ENCODE measurements around the gene EXOC2. TPM values are rescaled to one million over a fixed set of nuclear protein-coding genes. Genes with fewer than 3 reads are reported as not detected.
A peak's percentile ranks its signal among the peaks of the same experiment; 100 is the strongest.

EXOC2 gene, protein sequence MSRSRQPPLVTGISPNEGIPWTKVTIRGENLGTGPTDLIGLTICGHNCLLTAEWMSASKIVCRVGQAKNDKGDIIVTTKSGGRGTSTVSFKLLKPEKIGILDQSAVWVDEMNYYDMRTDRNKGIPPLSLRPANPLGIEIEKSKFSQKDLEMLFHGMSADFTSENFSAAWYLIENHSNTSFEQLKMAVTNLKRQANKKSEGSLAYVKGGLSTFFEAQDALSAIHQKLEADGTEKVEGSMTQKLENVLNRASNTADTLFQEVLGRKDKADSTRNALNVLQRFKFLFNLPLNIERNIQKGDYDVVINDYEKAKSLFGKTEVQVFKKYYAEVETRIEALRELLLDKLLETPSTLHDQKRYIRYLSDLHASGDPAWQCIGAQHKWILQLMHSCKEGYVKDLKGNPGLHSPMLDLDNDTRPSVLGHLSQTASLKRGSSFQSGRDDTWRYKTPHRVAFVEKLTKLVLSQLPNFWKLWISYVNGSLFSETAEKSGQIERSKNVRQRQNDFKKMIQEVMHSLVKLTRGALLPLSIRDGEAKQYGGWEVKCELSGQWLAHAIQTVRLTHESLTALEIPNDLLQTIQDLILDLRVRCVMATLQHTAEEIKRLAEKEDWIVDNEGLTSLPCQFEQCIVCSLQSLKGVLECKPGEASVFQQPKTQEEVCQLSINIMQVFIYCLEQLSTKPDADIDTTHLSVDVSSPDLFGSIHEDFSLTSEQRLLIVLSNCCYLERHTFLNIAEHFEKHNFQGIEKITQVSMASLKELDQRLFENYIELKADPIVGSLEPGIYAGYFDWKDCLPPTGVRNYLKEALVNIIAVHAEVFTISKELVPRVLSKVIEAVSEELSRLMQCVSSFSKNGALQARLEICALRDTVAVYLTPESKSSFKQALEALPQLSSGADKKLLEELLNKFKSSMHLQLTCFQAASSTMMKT
- total RNA-seq, result 13.3 TPM
- long read RNA-seq, full-length matches to known transcripts, result 15 of 24 reads
- long read RNA-seq, partial matches to known transcripts, result 2 of 24 reads
- long read RNA-seq, other reads (novel, unspliced or antisense), result 7 of 24 reads

DNA sequence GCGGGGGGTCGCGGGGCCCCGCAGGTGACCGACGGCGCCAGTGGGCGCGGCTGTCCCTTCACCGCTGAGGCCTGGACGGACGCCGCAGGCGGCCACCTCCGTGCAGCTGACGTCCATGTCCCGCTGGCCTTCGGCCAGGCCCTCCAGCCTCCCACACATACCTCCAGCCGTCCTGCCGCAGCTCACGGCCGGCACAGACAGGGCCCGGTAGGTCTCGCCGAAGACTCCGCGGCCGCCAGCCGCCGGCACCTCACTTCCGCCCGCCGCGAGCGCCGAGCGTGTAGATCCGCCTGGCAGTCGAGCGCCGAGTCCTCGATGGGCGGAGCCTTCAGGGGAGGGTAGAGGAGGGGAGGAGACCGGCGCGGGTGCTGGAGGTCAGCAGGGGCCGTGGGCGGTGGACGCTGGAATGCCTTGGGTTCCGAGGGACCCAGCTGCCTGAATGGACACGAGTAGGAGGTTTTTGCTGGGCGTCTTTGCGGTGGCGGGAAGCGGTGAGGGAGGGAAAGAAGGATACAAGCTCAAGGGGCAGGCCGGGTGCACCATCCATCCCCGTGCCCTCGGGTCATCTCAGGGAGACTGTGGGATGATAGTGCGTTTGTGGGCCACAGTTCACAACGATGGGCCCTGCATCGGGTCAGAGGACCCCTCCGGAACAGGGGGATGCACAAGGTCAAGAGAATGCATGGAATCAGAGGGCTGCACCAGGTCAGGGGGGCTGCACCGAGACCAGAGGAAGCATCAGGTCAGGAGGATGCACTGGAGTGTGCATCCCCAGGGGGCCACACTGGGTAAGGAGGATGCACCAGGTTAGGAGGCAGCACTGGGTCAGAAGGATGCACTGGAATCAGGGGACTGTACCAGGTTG is at the start of gene EXOC2:
EXOC2 (minus strand) TSS at position 282 of the 865 bp plus-strand sequence. CDS start 55,321 bp downstream, outside the sequence.
- peak; percentile 95 for ATAC-seq
- intact Hi-C loops (cut with DNase I), result no loop called here

DNA sequence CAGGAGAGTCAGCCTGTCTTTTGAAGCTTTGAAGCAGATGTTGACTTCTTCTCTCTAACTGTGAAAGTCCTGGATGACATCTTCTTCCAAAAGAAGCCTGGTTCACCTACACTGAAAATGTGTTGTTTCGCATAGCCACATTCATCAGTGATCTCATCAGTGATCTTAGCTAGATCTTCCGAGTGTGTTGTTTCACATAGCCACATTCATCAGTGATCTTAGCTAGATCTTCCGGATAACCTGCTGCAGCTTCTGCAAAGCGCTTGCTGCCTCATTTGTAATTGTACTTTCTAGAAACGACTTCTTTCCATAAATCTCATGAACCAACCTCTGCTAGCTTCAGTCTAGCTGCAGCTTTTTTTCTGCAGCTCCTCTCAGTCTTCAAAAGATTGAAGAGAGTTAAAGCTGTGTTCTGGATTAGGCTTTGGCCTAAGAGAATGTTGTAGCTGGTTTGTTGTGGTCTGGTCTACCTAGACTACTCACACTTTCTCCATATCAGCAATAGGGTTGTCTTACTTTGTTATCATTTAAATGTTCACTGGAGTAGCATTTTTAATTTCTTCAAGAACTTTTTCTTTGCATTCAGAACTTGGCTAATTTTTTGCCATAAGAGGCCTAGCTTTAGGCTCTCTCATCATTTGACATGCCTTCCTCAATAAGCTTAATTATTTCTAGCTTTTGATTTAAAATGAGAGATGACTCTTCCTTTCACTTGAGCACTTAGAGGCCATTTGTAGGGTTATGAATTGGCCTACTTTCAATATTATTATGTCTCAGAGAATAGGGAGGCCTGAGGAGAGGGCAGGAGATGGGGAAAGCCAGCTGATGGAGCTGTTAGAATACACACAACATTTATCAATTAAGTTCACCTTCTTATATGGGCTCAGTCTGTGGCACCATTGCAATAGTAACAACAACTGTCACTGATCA is 48.7 kb upstream of the EXOC2 start:
- ATAC-seq, result no peak
- no peak for DNase-seq (ENCODE audit: missing footprints)
- intact Hi-C loops (cut with DNase I), result no loop called here

More for the DNA sequence above, at the start of gene EXOC2:
- peak; percentile 94 for DNase-seq (ENCODE audit: missing footprints)

DNA sequence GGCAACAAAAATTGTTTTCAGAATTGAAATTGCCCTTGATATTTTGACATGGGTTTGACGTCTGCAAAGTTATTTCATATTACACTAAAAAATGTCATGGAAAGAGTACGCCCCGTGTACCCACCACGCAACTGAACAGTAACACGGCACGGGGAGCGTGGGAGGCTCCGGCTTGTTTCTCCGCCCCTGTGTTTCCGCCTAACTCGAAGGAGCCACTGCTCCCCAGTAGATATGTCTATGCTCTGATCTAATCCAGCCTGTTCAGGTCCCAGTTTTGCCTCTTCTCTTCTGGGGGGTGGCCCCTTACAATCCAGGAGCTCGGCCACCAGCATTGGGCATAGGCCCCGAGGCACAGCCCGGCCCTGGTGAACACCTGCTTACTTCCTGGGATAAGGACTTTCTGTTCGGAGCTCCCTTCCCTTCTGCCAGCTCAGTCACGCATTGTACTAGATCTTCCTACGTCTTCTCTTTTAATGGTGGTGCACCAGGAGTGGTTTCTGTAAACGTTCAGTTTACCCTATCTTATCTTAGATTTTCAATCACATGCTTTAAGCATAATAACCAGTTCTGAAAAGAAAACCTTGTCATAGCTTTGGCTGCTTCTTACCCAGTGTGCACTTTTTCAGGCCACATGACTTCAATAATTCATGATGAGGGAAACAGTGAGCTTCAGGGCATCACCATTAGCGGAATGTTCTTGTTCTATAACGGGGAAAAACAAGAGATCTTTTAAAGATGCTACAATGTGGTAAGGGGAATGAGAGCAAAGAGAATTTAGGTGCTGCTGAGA is 43.9 kb upstream of the EXOC2 start:
- intact Hi-C loops (cut with DNase I), result no loop called here
- ATAC-seq, result no peak

DNA sequence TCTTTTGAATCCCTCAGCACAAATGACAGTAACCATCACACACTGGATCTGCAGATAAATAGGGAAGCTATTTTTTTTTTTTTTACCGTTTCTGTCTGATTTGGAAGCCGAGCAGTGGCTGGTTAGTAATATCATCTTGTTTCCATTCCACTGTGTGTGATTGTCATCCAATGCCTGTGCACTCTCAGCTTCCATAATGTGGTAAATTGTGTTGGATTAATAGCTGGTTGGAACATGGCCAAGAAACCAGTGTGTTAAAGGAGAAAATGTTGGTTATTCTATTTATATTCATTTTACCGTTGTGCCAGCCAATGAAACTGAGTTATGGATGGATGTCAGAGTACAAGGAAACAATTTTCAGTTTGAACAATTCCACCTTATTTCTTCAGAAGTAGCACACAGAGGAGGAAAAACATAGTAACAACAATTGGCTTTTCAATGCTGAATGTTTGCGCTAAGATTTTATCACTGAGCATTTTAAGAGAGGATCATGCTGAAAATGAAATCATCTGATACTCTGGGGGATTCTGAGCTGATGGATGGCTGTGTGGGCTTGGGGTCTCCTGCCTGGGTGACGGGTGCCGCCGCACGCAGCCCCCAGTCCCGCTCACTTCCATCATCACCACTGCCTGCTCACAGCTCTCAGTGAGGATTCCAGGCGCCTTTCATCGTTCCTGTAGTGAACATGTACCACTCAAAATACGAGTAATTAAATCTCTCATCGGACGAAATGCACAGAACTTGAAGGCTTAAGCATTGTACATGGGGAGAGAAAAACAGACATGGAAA is 40.7 kb upstream of the EXOC2 start:
- intact Hi-C loops (cut with DNase I), result no loop called here
- ATAC-seq, result no peak
- DNase-seq (ENCODE audit: missing footprints), result no peak

More for the DNA sequence above, 43.9 kb upstream of the EXOC2 start:
- no peak for DNase-seq (ENCODE audit: missing footprints)

DNA sequence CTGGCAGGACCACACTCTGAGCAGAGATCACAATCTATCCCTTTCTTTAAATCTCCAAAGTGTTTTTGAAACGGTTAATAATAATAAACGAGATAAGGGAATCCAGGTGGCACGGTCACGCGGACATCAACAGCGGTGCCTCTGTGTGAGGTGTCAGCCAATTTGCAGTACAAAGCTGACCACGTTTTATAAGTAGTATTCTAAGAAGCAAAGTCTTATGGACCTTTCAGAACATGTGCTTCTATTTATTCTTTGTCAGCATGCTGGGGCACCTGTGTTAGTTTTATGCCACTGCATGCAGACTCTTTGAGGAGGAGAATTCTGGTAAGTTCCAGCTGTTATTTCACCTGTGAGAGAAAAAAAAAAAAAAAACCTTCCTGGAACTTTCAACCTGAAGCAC is 39.0 kb upstream of the EXOC2 start:
- DNase-seq (ENCODE audit: missing footprints) (no peak), ATAC-seq (no peak)
- intact Hi-C loops (cut with DNase I), result no loop called here

DNA sequence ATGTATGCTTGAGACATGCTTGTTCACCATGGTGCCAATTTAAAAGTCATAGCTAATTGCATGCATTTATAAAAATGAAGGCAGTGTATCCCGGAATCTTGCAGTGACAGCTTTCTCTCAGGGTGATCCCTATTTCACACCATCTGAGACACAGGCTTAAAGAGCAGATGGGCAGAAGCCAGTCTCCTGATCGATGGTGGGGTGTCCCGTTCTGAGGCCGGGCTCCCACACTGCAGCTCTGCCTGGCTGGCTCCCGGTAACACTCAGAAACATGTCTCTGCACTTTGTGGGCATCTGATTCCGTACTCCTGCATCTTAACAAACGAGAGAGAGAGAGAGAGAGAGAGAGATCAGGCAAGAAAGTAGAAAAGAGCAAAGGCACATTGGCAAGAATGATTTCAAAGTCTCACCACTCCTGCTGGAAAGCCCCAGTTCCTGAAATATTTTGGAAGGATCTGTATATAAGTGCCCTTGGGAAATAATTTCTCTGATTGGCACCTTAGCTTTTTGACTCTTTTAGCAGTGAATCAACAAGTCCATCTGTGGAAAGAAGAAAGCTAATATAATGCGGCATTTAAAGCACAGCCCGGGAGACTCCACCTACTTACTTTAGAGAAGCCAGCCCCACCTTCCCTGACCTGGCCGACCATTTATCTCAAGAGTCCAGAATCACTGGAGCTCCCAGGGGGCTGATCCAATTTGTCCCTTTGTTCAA is 36.8 kb upstream of the EXOC2 start:
- ATAC-seq (no peak), DNase-seq (ENCODE audit: missing footprints) (no peak)
- intact Hi-C loops (cut with DNase I), result loop anchor here (10.0 kb wide), 1 partner anchor 655 kb away; the partner anchor contains the start of gene FOXF2

DNA sequence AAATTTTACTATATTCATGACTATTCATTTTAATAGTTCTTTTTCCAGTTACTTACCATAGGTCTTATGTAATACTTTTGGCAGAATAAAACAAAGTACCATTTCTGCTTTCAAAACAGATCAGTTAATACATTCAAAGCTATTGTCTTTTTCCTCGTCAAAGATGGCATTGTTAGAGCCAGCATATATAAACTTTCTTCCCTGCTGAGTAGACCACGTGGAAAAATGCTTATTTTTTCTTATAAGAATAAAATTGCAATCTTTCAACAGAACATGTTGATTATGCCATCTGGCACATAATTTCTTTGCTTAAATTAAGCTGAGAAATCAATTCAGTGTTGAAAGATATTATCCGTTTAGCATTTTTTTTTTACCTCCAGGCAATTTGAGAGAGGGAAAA is 34.9 kb upstream of the EXOC2 start:
- DNase-seq (ENCODE audit: missing footprints) (no peak), ATAC-seq (no peak)
- intact Hi-C loops (cut with DNase I), result loop anchor here (10.0 kb wide), 1 partner anchor 657 kb away; the partner anchor contains the start of gene FOXF2

DNA sequence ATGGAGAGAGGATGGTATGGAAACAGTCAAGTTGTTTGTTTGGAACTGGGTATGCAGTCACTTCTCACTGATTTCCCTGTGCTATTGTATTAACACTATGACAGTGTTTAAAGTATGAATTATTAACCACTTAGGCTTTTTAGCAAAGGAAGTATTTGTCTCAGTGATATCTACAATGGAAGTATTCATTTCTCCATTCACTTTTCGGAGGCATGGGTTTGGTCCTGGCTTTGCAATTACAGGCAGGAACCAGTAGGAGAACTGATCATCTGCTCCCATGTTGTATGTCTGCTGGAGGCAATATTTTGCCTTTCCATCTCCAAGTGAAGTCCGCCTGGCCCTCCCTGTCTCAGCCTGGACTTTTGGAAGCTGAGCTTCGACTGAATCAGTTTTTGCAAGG is 30.6 kb upstream of the EXOC2 start:
- intact Hi-C loops (cut with DNase I), result loop anchor here (10.0 kb wide), 1 partner anchor 661 kb away; the partner anchor contains the start of gene FOXF2
- DNase-seq (ENCODE audit: missing footprints) (no peak), ATAC-seq (no peak)

DNA sequence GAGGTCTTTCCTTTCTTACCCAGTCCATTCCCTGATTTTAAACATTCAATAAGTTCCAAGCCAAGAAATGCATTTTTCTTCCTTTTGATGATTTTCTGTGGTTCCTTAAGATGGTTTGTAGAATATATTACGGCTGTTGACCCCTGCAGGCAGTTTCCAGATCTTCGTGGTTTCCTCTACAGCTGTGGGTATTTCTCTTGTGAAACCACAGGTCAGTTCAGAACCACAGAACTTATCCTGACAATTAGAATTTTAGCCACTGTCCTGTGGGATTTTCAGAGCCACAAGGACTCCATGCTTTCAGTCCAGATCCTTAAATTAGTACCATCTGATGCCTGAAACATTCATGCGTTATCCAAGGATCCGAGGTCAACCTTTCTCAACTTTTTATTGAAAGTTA is 29.7 kb upstream of the EXOC2 start:
- DNase-seq (ENCODE audit: missing footprints), result no peak
- intact Hi-C loops (cut with DNase I), result loop anchor here (10.0 kb wide), 1 partner anchor 662 kb away; the partner anchor contains the start of gene FOXF2
- ATAC-seq, result no peak

DNA sequence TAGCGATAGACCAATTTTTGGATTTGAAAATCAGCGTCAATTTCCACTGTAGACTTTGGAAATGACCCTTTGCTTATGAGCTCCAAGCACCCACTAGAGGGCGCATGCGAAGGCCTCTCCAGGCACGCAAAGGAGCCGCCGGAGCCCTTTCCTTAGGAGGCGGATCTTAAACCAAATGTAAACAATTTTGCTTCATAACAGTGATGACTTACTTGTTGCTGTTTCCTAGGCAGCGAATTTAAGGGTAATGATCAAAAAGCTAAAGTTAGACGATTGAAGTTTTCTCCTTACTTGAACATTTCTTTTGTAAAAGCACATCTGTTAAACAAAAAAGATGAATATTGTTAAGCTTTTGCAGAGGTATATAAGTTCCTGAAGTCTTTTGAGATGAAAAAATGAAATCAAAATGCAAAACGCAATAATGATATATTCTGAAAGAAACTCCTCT is 29.2 kb upstream of the EXOC2 start:
- intact Hi-C loops (cut with DNase I), result loop anchor here (10.0 kb wide), 1 partner anchor 663 kb away; the partner anchor contains the start of gene FOXF2
- ATAC-seq (peak; percentile 48), DNase-seq (ENCODE audit: missing footprints) (peak; percentile 76)

DNA sequence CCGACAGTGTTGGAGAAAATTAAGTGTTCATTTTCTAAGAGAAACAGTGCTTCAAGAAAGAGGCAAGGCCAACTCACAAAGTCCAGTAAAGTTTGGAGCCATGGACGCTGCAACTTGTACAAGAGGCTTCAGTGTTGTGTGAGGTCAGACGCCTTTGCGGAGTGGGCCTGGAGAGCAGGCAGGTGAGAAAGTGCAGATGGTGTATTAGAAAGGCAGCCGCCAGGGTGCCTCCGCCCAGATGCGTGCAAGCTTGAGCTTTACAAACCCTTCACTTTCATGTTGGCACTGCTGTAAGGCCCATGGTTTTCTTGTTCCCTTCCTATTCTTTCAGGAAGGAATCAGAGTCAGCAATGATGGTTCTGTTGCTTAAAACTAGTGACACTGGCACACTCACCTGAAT is 25.4 kb upstream of the EXOC2 start:
- DNase-seq (ENCODE audit: missing footprints), result no peak
- ATAC-seq, result no peak
- intact Hi-C loops (cut with DNase I), result no loop called here

DNA sequence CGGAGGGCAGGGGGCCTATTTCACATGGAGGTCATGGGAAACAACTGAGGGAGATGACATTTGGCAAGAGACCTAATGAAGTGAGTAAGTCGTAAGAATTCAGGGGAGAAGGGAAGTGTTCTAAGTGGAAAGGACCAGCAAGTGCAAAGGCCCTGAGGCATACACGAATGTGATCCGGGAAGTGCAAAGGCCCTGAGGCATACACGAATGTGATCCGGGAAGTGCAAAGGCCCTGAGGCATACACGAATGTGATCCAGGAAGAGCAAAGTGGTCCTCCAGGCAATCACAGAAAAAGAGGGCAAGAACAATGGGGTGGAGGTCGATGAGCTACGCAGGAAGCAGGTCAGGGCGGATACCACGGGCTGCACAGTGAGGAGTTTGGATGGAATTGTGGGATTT is 24.2 kb upstream of the EXOC2 start:
- intact Hi-C loops (cut with DNase I), result no loop called here
- DNase-seq (ENCODE audit: missing footprints) (no peak), ATAC-seq (no peak)

DNA sequence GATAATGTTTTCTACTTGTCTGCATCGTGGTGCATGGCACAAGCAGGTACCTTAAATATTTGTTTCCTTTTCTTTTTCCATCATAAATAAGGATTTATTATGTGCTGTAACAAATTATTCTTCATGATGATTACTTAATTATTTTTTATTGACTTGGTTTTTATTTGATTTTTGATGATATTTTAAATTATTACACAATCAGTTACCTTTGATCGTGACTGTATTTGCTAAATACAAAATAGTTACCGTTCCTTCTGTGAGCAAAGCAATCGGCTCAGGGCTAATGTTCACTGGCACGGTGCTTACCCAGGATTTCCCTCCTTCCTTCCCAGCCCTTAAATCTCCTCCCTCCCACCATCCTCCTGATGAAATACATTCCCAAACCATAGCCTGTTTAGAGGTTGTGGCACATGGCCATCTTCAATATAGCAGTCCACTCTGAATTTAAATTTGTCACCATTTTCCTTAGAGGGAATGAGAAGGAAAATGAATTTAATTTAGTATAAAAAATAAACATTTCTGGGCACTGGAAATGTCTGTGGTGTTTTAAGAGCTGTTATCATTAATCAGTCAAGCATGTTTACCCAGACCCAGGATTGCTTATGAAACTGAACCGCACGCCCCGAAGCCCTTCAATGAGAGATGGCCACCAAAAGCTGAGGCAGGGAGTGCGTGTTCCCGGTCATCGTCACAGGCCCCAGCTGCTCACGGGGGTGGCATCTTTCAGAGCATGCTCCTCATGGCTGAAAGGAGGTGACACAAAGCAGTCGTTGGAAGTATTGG is 23.0 kb upstream of the EXOC2 start:
- no peak for ATAC-seq
- intact Hi-C loops (cut with DNase I), result no loop called here

DNA sequence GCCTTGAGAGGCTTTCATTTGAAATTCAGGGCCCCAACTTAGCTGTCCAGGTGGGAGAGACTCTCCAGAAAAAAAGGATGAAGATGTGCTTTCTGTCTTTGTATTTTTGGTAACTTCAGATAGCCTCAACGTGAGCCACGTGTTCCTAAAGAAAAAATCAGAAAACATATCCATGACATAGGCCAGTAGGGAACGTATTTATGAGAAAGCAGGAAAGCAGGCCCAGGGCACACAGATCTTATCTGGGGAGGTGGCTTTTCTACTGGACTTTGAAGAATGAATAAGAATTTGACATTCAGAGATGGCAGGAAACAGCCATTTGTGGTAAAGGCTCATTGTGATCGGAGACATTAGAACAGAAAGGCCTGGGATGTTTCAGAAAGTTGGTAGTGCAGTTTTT is 21.2 kb upstream of the EXOC2 start:
- ATAC-seq (no peak), DNase-seq (ENCODE audit: missing footprints) (no peak)
- intact Hi-C loops (cut with DNase I), result no loop called here

More for the DNA sequence above, 23.0 kb upstream of the EXOC2 start:
- no peak for DNase-seq (ENCODE audit: missing footprints)

All from Right ventricle myocardium inferior (tissue), 1 donor.